ENCODE data around the gene GLI2.

Gene GLI2

DNA sequence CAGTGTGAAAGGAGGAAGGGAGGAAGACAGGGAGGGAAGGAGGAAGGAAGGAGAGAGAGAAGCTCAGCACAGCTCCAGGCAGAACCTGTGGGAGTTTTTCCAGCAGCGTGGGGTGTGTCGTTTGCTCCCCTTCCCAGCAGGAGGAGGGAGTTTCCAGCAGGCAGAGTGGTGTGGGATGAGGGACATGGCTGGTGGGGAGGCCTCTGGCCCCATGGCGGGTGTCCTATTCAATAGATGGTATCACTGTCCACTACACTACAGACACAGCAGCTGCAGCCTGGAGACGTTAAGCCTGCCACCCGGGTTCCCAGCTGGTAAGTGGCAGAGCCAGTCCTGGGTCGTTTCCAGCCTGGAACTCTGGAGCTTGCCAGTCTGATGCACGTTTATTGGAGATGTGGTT is 44.7 kb downstream of the GLI2 start:
- no peak overlapping the region for H3K27ac Mint-ChIP-seq
- H3K27me3 Mint-ChIP-seq = peaks cover 3% of the 10 kb centered on the region
- peaks cover 4% of the 10 kb centered on the region for H3K4me1 Mint-ChIP-seq (ENCODE audit: low read depth)
- H3K36me3 Mint-ChIP-seq (ENCODE audit: low read depth) = no peaks in the 10 kb centered on the region
- H3K4me3 Mint-ChIP-seq = no peak overlapping the region
- no peaks in the 10 kb centered on the region for H3K9me3 Mint-ChIP-seq
- intact Hi-C loops (cut with micrococcal nuclease) = no loop called here

- H3K4me1 Mint-ChIP-seq (ENCODE audit: low read depth) = peaks cover 4% of the 10 kb centered on the region
- H3K4me3 Mint-ChIP-seq = no peak overlapping the region
- no peaks in the 10 kb centered on the region for H3K9me3 Mint-ChIP-seq
- no peak overlapping the region for H3K27ac Mint-ChIP-seq
- H3K36me3 Mint-ChIP-seq (ENCODE audit: low read depth) = no peaks in the 10 kb centered on the region
- intact Hi-C loops (cut with micrococcal nuclease) = no loop called here
- H3K27me3 Mint-ChIP-seq = peaks cover 3% of the 10 kb centered on the region
Measured at GRCh38 chr2:120783371-120783791, 47.7 kb downstream of the GLI2 start.

DNA sequence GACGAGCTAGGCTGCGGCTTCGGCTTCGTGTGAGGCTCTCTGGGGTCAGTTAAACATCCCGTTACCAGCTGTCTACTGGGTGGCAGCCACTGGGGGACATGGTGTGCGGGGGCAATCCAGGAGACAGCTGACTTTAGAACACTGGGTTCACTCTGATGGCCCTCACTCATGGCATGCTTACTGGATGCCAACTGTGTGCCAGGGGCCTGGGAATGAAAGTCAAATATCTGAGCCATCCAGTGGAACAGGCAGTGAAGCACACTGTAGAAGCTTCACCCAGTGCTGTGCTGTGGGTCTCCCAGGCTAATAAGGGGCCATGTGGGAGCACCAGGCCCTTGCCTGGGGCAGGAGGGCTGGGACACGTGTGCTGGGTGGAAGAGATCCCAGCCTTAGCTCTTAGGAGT is 48.3 kb downstream of the GLI2 start:
- no peak overlapping the region for H3K27ac Mint-ChIP-seq
- intact Hi-C loops (cut with micrococcal nuclease) = no loop called here
- H3K4me1 Mint-ChIP-seq (ENCODE audit: low read depth) = peaks cover 4% of the 10 kb centered on the region

More for the DNA sequence above, 48.3 kb downstream of the GLI2 start:
- Mint-ChIP-seq H3K9me3 (no peaks in the 10 kb centered on the region), H3K36me3 (ENCODE audit: low read depth) (no peaks in the 10 kb centered on the region), H3K27me3 (peaks cover 3% of the 10 kb centered on the region), H3K4me3 (no peak overlapping the region)

Measured in dendritic cell treated with granulocyte-macrophage colony-stimulating factor and Interleukin-4, amounts not matched to agents 40 ng/mL and 50 ng/mL, for 4 days (primary cell).